Measurements from ENCODE around the gene MED17.
"Not testable (repeated sequence)": the region's sequence is repeated elsewhere in the genome, so short reads cannot be mapped to it uniquely, and the experiment has no call there.

MED17 gene

DNA sequence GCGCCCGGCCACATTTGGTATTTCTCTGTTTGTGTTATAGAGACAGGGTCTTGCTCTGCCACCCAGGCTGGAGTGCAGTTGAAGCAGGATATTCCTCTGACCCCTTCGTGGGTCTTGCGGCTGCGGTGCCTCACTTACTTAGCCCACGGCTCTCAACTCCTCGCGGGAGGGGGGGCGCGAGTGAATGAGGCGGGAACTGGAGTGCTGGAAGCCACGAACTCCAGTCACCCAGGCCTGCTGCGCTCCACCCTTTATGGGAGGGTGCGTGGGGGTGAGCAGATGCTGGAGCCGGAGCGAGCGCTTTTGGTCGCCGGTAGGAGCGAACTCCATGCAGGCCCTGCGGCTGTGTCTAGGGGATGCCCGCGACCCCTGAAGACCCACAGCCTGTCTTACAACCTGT lies 40.8 kb upstream of the MED17 start:
- ChIA-PET POLR2A (no interaction called here), CTCF (interaction anchor here (1.0 to 2.1 kb wide), 3 partner anchors 7 to 41 kb away, joined by 3 to 7 read pairs (median 6); partner anchors contain the start of gene MED17)
- TF ChIP-seq, protein P1, sequence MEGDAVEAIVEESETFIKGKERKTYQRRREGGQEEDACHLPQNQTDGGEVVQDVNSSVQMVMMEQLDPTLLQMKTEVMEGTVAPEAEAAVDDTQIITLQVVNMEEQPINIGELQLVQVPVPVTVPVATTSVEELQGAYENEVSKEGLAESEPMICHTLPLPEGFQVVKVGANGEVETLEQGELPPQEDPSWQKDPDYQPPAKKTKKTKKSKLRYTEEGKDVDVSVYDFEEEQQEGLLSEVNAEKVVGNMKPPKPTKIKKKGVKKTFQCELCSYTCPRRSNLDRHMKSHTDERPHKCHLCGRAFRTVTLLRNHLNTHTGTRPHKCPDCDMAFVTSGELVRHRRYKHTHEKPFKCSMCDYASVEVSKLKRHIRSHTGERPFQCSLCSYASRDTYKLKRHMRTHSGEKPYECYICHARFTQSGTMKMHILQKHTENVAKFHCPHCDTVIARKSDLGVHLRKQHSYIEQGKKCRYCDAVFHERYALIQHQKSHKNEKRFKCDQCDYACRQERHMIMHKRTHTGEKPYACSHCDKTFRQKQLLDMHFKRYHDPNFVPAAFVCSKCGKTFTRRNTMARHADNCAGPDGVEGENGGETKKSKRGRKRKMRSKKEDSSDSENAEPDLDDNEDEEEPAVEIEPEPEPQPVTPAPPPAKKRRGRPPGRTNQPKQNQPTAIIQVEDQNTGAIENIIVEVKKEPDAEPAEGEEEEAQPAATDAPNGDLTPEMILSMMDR (IDR thresholded peaks at IDR 0.05; ENCODE audit: control extremely low read depth, extremely low read depth, low read depth, missing control alignments) = no peak
- DNase-seq (ENCODE audit: extremely low spot score) = no peak

DNA sequence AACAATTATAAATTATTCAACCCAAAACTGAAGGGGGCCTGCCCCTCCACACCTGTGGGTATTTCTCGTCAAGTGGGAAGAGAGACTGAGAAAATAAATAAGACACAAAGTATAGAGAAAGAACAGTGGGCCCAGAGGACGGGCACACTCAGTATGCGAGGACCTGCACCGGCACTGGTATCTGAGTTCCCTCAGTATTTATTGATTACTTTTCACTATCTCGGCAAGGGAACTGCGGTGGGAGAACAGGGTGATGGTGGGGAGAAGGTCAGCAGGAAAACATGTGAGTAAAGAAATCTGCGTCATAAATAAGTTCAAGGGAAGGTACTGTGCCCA lies 39.4 kb upstream of the MED17 start:
- TF ChIP-seq, protein P1 (IDR thresholded peaks at IDR 0.05; ENCODE audit: control extremely low read depth, extremely low read depth, low read depth, missing control alignments) = no peak
- ChIA-PET CTCF (no interaction called here), POLR2A (no interaction called here)
- DNase-seq (ENCODE audit: extremely low spot score) = no peak

DNA sequence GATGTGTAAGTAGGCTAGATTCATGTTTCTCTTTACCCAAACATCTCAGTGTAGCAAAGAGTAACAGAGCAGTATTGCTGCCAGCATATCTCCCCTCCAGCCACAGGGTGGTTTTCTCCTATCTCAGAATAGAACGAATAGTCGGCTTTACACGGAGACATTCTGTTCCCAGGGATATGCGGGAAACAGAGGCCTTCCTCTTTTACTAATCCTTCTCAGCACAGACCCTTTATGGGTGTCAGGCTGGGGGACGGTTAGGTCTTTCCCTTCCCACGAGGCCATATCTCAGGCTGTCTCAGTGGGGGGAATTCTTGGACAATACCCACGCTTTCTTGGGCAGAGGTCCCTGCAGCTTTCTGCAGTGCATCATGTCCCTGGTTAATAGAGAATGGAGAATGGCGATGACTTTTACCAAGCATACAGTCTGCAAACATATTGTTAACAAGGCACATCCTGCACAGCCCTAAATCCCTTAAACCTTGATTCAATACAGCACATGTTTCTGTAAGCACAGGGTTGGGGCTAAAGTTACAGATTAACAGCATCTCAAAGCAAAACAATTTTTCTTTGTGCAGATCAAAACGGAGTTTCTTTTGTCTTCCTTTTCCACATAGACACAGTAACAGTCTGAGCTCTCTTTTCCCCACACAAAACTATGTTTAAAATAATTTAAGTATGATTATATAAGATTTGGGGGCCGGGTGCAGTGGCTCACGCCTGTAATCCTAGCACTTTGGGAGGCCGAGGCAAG lies 38.9 kb upstream of the MED17 start:
- POLR2A ChIA-PET; DNase-seq (ENCODE audit: extremely low spot score): not testable (repeated sequence)
- CTCF ChIA-PET = interaction anchor here (1.4 kb wide), 1 partner anchor 11 kb away, joined by 3 read pairs; no protein-coding TSS in a partner anchor

DNA sequence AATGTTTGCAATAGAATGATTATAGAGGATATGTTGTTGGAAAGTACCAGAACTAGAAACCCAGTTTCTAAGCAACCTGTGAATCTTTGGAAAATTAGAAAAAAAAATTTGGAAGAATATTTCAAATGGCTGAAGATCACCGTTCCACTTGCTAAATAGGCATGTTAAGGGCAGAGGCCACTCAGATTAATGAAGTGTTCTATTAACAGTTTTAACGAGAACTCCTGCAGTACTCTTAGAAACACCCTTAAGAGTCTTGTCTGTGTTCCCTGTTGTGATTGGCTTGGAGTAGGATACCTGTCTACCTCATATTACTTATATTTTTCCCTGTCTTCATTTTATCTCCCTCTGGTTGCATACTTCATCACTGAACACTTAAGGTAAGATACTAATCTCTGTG lies 38.0 kb upstream of the MED17 start:
- DNase-seq (ENCODE audit: extremely low spot score) = no peak
- POLR2A ChIA-PET = no interaction called here
- CTCF ChIA-PET = interaction anchor here (0.6 to 1.4 kb wide), 2 partner anchors 10 to 38 kb away, joined by 3 read pairs; partner anchors contain the start of gene MED17
- TF ChIP-seq, protein P1 (IDR thresholded peaks at IDR 0.05; ENCODE audit: control extremely low read depth, extremely low read depth, low read depth, missing control alignments) = no peak

DNA sequence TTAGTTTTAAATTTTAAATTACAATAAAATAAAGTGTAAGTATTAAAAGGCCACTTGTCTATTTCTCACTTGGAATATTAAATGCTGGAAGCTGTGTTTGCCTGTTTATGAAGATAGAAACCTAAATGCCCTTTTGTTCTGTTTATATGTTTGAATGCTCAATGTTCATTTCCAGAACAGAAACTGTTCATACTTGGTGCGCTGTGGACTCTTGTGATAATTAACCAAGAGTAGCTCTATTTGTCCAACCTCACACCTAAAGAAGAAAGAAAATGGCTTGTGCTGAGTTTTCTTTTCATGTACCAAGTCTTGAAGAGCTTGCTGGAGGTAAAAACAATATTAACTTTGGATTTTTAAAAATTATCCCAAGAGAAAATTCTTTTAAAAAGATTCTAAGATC lies 37.0 kb upstream of the MED17 start:
- TF ChIP-seq, protein P1 (IDR thresholded peaks at IDR 0.05; ENCODE audit: control extremely low read depth, extremely low read depth, low read depth, missing control alignments) = no peak
- POLR2A ChIA-PET = no interaction called here
- DNase-seq (ENCODE audit: extremely low spot score) = peak; percentile 32
- CTCF ChIA-PET = no interaction called here

DNA sequence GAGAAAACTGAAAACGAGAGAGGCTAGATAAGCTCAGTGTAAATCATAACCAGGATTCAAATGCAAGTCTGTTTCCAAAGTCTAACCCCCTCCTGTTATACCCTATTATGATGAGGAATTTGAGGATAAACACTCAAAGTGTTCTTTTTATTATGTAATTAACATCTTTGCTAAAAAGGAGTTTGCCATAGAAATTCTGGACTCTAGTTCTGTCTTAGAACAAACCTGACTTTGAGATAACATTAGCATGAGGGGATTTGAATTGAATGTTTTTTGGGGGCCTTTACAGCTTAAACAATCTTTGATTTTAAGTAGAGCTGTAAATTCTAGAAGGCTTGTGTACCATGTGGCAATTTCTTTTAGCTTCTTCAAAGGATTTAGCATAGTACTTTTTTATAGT lies 33.1 kb upstream of the MED17 start:
- DNase-seq (ENCODE audit: extremely low spot score) = no peak
- ChIA-PET CTCF (interaction anchor here (0.7 to 1.9 kb wide), 4 partner anchors 9 to 33 kb away, joined by 3 to 7 read pairs (median 4); partner anchors contain the start of genes C11orf54, MED17 and TAF1D), POLR2A (interaction anchor here (0.6 to 1.5 kb wide), 2 partner anchors 9 to 17 kb away, joined by 7 to 8 read pairs; partner anchors contain the start of genes C11orf54 and TAF1D)
- TF ChIP-seq, protein P1 (IDR thresholded peaks at IDR 0.05; ENCODE audit: control extremely low read depth, extremely low read depth, low read depth, missing control alignments) = no peak

DNA sequence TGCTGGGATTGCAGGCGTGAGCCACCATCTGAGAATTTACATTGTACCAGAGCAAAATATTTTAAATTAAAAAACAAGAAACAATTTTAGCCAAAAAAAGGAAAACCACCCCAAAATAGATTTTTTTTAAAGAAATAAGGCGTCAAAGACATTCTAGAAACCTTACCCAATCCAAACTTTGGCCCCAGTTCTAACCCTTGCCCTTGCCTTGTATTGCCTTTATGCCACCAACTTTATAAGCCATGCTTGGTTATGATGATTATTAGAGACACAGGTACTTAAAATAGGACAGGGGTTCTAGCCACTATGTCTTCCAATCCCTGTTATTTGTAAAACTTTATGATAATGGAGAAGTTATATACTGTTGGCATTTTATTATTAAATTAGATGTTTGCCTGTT lies 30.8 kb upstream of the MED17 start:
- no peak for DNase-seq (ENCODE audit: extremely low spot score)
- POLR2A ChIA-PET = no interaction called here
- TF ChIP-seq, protein P1 (IDR thresholded peaks at IDR 0.05; ENCODE audit: control extremely low read depth, extremely low read depth, low read depth, missing control alignments) = no peak
- CTCF ChIA-PET = no interaction called here

Measured in GM10248 (cell line).